DOHH2 (cell line): ENCODE data around the gene RBL2.

Experiments
- EZH2phosphoT487 ChIP-seq: fragments of 200-600 bp; sonication (generic); IDR thresholded peaks from 2 replicates; pipeline ENCODE4 v1.6.1; 2017; ENCODE audit warnings: borderline replicate concordance, mild to moderate bottlenecking, antibody characterized with exemption, low read length, moderate library complexity, mixed read lengths
- TF ChIP-seq, protein P1 (sequence below): fragments of 200-600 bp; sonication (generic); IDR thresholded peaks from one replicate; pipeline ENCODE4 v1.5.1; 2014; ENCODE audit warnings: antibody characterized with exemption, mild to moderate bottlenecking, low read depth, low read length; ENCODE audit not compliant: poor library complexity, severe bottlenecking

DNA sequence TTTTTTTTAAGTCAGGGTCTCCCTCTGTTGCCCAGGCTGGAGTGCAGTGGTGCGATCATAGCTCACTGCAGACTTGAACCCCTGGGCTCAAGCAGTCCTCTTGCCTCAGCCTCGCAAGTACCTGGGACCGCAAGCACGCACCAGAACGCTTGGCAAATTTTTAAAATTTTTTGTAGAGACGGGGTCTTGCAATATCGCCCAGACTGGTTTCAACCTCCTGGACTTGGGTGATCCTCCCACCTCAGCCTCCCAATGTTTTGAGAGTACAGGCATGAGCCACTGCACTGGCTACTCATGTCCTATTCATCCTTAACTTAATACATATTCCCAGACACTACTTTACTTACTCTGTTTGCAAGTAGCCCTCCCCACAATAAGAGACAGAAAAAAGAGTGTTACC lies 16.3 kb upstream of the RBL2 start:
- TF ChIP-seq, protein P1, sequence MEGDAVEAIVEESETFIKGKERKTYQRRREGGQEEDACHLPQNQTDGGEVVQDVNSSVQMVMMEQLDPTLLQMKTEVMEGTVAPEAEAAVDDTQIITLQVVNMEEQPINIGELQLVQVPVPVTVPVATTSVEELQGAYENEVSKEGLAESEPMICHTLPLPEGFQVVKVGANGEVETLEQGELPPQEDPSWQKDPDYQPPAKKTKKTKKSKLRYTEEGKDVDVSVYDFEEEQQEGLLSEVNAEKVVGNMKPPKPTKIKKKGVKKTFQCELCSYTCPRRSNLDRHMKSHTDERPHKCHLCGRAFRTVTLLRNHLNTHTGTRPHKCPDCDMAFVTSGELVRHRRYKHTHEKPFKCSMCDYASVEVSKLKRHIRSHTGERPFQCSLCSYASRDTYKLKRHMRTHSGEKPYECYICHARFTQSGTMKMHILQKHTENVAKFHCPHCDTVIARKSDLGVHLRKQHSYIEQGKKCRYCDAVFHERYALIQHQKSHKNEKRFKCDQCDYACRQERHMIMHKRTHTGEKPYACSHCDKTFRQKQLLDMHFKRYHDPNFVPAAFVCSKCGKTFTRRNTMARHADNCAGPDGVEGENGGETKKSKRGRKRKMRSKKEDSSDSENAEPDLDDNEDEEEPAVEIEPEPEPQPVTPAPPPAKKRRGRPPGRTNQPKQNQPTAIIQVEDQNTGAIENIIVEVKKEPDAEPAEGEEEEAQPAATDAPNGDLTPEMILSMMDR, result no peak
- TF ChIP-seq EZH2phosphoT487, result no peak
